HT1080 (cell line): ENCODE results near the gene COX7B2. TPM values are rescaled to one million over a fixed set of nuclear protein-coding genes. Genes with fewer than 3 reads are reported as not detected.
A peak's percentile ranks its signal among the peaks of the same experiment; 100 is the strongest.

Source experiments
- DNase-seq: peaks from one replicate; pipeline ENCODE4 v3.0.0-alpha.2; 2015; ENCODE audit warnings: low read depth
- polyA plus RNA-seq, 2 experiments: library from polyadenylated mRNA; depleted of rRNA; stranded (reverse); fragments of >200 nt; gene quantifications; 2 replicates each; pipeline ENCODE4 v1.2.3, GENCODE V29; 2015
- total RNA-seq: library from RNA; depleted of rRNA; stranded (reverse); fragments of >200 nt; shearing (Covaris generic); gene quantifications from 2 replicates; pipeline ENCODE4 v1.2.3, GENCODE V29; 2014; rRNA removed

Gene COX7B2
- total RNA-seq, result not detected in 2 replicates
- not detected in 2 replicates for polyA plus RNA-seq (2015; cell fraction: cytosol; rRNA removed)
- polyA plus RNA-seq (2015; cell fraction: nucleus; rRNA removed), result not detected in 2 replicates

GRCh38 chr4:46909078-46909477 is at the start of gene COX7B2:
TSS of gene COX7B2 (minus strand) at chr4:46909245. CDS start at chr4:46735192, 174,053 bp downstream.
- no peak for DNase-seq

GRCh38 chr4:46956451-46956850 is 47.4 kb upstream of the COX7B2 start:
- no peak for DNase-seq

GRCh38 chr4:46955601-46956000 is 46.6 kb upstream of the COX7B2 start:
- DNase-seq, result no peak

- DNase-seq, result no peak
These were observed 45.6 kb upstream of the COX7B2 start for GRCh38 chr4:46954643-46955042.

GRCh38 chr4:46953564-46953963 is 44.5 kb upstream of the COX7B2 start:
- DNase-seq, result no peak

GRCh38 chr4:46952451-46952850 is 43.4 kb upstream of the COX7B2 start:
- no peak for DNase-seq

- no peak for DNase-seq
These were observed 41.8 kb upstream of the COX7B2 start for GRCh38 chr4:46950826-46951225.

- no peak for DNase-seq
These were observed 40.8 kb upstream of the COX7B2 start for GRCh38 chr4:46949822-46950221.

- DNase-seq, result no peak
These were observed 38.5 kb upstream of the COX7B2 start for GRCh38 chr4:46947541-46947940.

GRCh38 chr4:46946919-46947536 is 38.0 kb upstream of the COX7B2 start:
- DNase-seq, result peak; percentile 39

GRCh38 chr4:46945062-46945461 is 36.0 kb upstream of the COX7B2 start:
- DNase-seq, result no peak

GRCh38 chr4:46944345-46944744 is 35.3 kb upstream of the COX7B2 start:
- DNase-seq, result no peak

GRCh38 chr4:46937493-46937892 is 28.4 kb upstream of the COX7B2 start:
- DNase-seq, result peak; percentile 17

- no peak for DNase-seq
These were observed 25.7 kb upstream of the COX7B2 start for GRCh38 chr4:46934726-46935125.

- peak; percentile 7 for DNase-seq
These were observed 24.6 kb upstream of the COX7B2 start for GRCh38 chr4:46933686-46934085.

- peak; percentile 47 for DNase-seq
These were observed 22.9 kb upstream of the COX7B2 start for GRCh38 chr4:46931981-46932380.

- no peak for DNase-seq
These were observed 21.8 kb upstream of the COX7B2 start for GRCh38 chr4:46930891-46931290.

- no peak for DNase-seq
These were observed 18.2 kb upstream of the COX7B2 start for GRCh38 chr4:46927201-46927600.

- DNase-seq, result no peak
These were observed 15.9 kb upstream of the COX7B2 start for GRCh38 chr4:46924789-46925529.

- no peak for DNase-seq
These were observed 13.2 kb upstream of the COX7B2 start for GRCh38 chr4:46922205-46922604.

GRCh38 chr4:46908148-46908547 is 897 bp downstream of the COX7B2 start:
- DNase-seq, result no peak

GRCh38 chr4:46900082-46900481 is 9.0 kb downstream of the COX7B2 start:
- DNase-seq, result no peak

GRCh38 chr4:46894826-46895225 is 14.2 kb downstream of the COX7B2 start:
- DNase-seq, result no peak
